WTC11 (cell line): ENCODE data around the gene SGPL1.

Experiments
- ATF3 ChIP-seq: sonication (generic); formaldehyde crosslinking; conservative IDR thresholded peaks from 2 replicates; pipeline ENCODE4 v1.8.1; 2022; ENCODE audit warnings: mild to moderate bottlenecking, missing genetic modification reagents
- CBFB ChIP-seq: sonication (generic); formaldehyde crosslinking; IDR thresholded peaks from 2 replicates; pipeline ENCODE4 v1.8.1; 2022; ENCODE audit warnings: mild to moderate bottlenecking, low read depth, missing genetic modification reagents
- CTCF ChIP-seq: fragments of 200-600 bp; IDR thresholded peaks from 2 replicates; pipeline ENCODE4 v1.8.0; 2022; ENCODE audit warnings: antibody characterized with exemption
- HMGXB4 ChIP-seq: sonication (generic); formaldehyde crosslinking; IDR thresholded peaks from 2 replicates; pipeline ENCODE4 v1.8.1; 2023; ENCODE audit warnings: mild to moderate bottlenecking, moderate library complexity, missing genetic modification reagents
- JUN ChIP-seq: sonication (generic); formaldehyde crosslinking; IDR thresholded peaks from 2 replicates; pipeline ENCODE4 v1.8.0; 2023; ENCODE audit warnings: mild to moderate bottlenecking, missing genetic modification reagents
- MAX ChIP-seq: sonication (generic); formaldehyde crosslinking; IDR thresholded peaks from 2 replicates; pipeline ENCODE4 v1.8.0; 2022; ENCODE audit warnings: mild to moderate bottlenecking, missing genetic modification reagents
- NFE2L1 ChIP-seq: sonication (generic); formaldehyde crosslinking; IDR thresholded peaks from 2 replicates; pipeline ENCODE4 v1.8.1; 2023; ENCODE audit warnings: missing genetic modification reagents
- SP1 ChIP-seq: sonication (generic); formaldehyde crosslinking; conservative IDR thresholded peaks from 2 replicates; pipeline ENCODE4 v1.8.1; 2022; ENCODE audit warnings: missing genetic modification reagents
- TCF7 ChIP-seq: sonication (generic); formaldehyde crosslinking; IDR thresholded peaks from 2 replicates; pipeline ENCODE4 v1.8.0; 2022; ENCODE audit warnings: mild to moderate bottlenecking, low read depth, missing genetic modification reagents, moderate library complexity
- ZNF121 ChIP-seq: sonication (generic); formaldehyde crosslinking; IDR thresholded peaks from 2 replicates; pipeline ENCODE4 v1.8.0; 2023; ENCODE audit warnings: missing genetic modification reagents

- TF ChIP-seq HMGXB4 (CRISPR knock-in tag) (no peak), ATF3 (CRISPR knock-in tag) (no peak), JUN (CRISPR knock-in tag) (no peak), MAX (CRISPR knock-in tag) (no peak), CTCF (no peak), NFE2L1 (CRISPR knock-in tag) (no peak), TCF7 (no peak), CBFB (CRISPR knock-in tag) (no peak), ZNF121 (CRISPR knock-in tag) (no peak), SP1 (CRISPR knock-in tag) (no peak)
These were observed 31.7 kb upstream of the SGPL1 start for GRCh38 chr10:70784016-70784415.
